ENCODE results near the gene TRIM33.

The TRIM33 gene

DNA sequence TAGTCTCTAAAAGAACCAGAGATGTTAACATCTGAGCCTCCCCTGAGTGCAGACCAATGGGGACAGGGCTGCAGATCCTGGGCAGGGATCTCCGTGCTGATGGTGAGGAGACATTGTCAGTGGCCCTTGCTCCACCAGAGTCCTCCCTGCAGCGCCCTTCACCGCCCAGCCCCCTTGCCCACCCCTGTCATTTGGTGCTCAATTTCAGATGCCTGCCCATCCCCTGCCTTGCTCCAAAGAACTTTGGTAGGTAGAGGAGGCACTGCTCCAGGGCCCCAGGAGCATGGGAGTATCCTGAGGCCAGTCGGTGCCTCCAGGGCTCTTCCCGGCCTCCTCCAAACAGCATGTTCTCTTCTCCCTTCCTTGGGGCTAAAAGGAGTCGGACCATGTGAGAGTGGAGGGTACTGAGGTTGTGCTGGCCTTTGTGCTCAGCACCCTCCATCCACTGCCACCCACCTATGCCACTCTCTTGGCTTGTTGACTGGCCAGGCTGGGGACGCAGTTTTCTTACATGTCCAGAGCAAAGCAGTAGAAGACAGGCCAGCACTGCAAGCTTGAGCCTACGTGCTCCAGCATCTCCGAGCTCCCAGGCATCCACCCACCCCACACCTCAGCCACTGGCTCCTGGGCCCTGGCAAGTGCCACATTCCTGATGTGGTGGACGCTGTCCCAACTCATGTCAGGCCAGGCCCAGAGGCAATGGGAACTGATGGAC is 160.1 kb downstream of the TRIM33 start:
- H3K36me3 ChIP-seq (ENCODE audit: control insufficient read depth in 1 of 2, insufficient read depth in 2 of 2, low read length in 2 of 2), result no peaks in the 10 kb centered on the region
- no peaks in the 10 kb centered on the region for H3K79me1 ChIP-seq (ENCODE audit: low read length)
- no peak for DNase-seq
- H2BK5ac ChIP-seq (ENCODE audit: low read depth, low read length, poor library complexity), result no peak overlapping the region
- no CpG with 5 or more reads among the region's 10 CpGs for WGBS (ENCODE audit: extremely low coverage, insufficient coverage, insufficient read length)
- no peak overlapping the region for H3K23ac ChIP-seq (ENCODE audit: low read length)
- H2AFZ ChIP-seq (ENCODE audit: insufficient read depth, low read length, poor library complexity), result no peak overlapping the region
- H3K27me3 ChIP-seq (ENCODE audit: insufficient read depth, low read length), result no peaks in the 10 kb centered on the region
- H3K79me2 ChIP-seq (ENCODE audit: control insufficient read depth, insufficient read depth, low read length, poor library complexity), result peaks cover 2% of the 10 kb centered on the region
- no peak overlapping the region for H2BK12ac ChIP-seq (ENCODE audit: low read length)
- no peak overlapping the region for H2AK5ac ChIP-seq (ENCODE audit: low read length)
- no peak overlapping the region for H3K27ac ChIP-seq (ENCODE audit: low read depth, low read length)
- H3K4me1 ChIP-seq (ENCODE audit: control insufficient read depth in 1 of 2, insufficient read depth in 2 of 2, low read length in 2 of 2), result peaks cover 3 to 4% of the 10 kb centered on the region in 2 experiments
- H4K8ac ChIP-seq (ENCODE audit: low read depth, low read length), result no peak overlapping the region
- no peak overlapping the region for H3K14ac ChIP-seq (ENCODE audit: low read length)
- H4K91ac ChIP-seq (ENCODE audit: low read depth, low read length), result no peak overlapping the region
- no peaks in the 10 kb centered on the region for H3K9me3 ChIP-seq (ENCODE audit: insufficient read depth, low read depth, low read length)
- H3K18ac ChIP-seq (ENCODE audit: low read length), result no peak overlapping the region
- H4K12ac ChIP-seq (ENCODE audit: low read depth, low read length), result no peak overlapping the region
- no peak overlapping the region for H3K4ac ChIP-seq (ENCODE audit: low read depth, low read length)
- no peak overlapping the region for H3K4me3 ChIP-seq (ENCODE audit: low read depth, low read length)
- H3K9ac ChIP-seq (ENCODE audit: low read length), result no peak overlapping the region
- no peak overlapping the region for H2BK120ac ChIP-seq (ENCODE audit: insufficient read depth, low read length, poor library complexity)
- H3K4me2 ChIP-seq (ENCODE audit: low read length), result no peak overlapping the region

DNA sequence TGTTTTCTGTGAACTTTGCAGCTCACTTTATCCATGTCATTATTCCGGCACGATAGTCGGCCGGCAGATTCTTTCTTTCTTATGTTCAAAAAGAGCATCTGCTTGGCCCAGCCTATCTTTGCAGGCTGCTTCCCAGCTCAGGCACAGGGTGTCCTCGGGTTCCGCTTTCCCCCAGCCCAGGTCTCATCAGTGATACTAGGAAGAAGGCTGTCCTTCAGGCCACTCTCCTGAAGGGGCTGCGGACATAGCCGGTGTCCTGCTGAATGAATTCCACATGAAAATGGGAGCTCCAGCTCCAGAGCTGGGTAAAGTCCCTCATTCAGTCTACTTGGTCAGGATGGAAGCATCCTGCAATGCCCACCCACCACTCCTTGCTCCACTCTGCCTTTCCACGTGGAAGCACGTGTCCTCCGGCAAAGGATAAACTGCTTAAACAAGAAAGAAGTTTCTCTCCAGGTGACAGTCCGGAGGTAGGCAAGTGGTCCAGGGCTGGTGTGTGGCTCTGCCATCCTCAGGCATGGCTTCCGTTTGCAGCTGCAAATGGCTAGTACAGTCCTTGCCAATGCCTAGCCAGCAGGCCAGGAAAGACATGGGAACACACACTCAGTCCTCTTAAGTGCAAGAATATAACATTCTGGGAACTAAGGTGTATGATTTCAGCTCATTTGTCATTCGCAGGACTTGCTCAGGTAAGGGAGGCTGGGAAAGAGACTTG is 161.0 kb downstream of the TRIM33 start:
- no peak overlapping the region for H2BK120ac ChIP-seq (ENCODE audit: insufficient read depth, low read length, poor library complexity)
- no peak overlapping the region for H2BK5ac ChIP-seq (ENCODE audit: low read depth, low read length, poor library complexity)
- H3K23ac ChIP-seq (ENCODE audit: low read length), result no peak overlapping the region
- peaks cover 2% of the 10 kb centered on the region for H3K79me2 ChIP-seq (ENCODE audit: control insufficient read depth, insufficient read depth, low read length, poor library complexity)
- no peak overlapping the region for H4K12ac ChIP-seq (ENCODE audit: low read depth, low read length)
- H3K4me2 ChIP-seq (ENCODE audit: low read length), result no peak overlapping the region
- H2AFZ ChIP-seq (ENCODE audit: insufficient read depth, low read length, poor library complexity), result no peak overlapping the region
- no peak overlapping the region for H4K91ac ChIP-seq (ENCODE audit: low read depth, low read length)
- H4K8ac ChIP-seq (ENCODE audit: low read depth, low read length), result no peak overlapping the region
- no peaks in the 10 kb centered on the region for H3K9me3 ChIP-seq (ENCODE audit: insufficient read depth, low read depth, low read length)
- WGBS (ENCODE audit: extremely low coverage, insufficient coverage, insufficient read length), result no CpG with 5 or more reads among the region's 14 CpGs
- H3K18ac ChIP-seq (ENCODE audit: low read length), result no peak overlapping the region
- H2AK5ac ChIP-seq (ENCODE audit: low read length), result no peak overlapping the region
- no peaks in the 10 kb centered on the region for H3K36me3 ChIP-seq (ENCODE audit: control insufficient read depth in 1 of 2, insufficient read depth in 2 of 2, low read length in 2 of 2)
- H3K27ac ChIP-seq (ENCODE audit: low read depth, low read length), result no peak overlapping the region
- DNase-seq, result no peak
- H3K27me3 ChIP-seq (ENCODE audit: insufficient read depth, low read length), result no peaks in the 10 kb centered on the region
- no peak overlapping the region for H3K4ac ChIP-seq (ENCODE audit: low read depth, low read length)
- no peaks in the 10 kb centered on the region for H3K79me1 ChIP-seq (ENCODE audit: low read length)
- no peak overlapping the region for H3K4me3 ChIP-seq (ENCODE audit: low read depth, low read length)
- H3K4me1 ChIP-seq (ENCODE audit: control insufficient read depth in 1 of 2, insufficient read depth in 2 of 2, low read length in 2 of 2), result peaks cover 5 to 6% of the 10 kb centered on the region in 2 experiments
- H3K14ac ChIP-seq (ENCODE audit: low read length), result no peak overlapping the region
- H2BK12ac ChIP-seq (ENCODE audit: low read length), result no peak overlapping the region
- no peak overlapping the region for H3K9ac ChIP-seq (ENCODE audit: low read length)

DNA sequence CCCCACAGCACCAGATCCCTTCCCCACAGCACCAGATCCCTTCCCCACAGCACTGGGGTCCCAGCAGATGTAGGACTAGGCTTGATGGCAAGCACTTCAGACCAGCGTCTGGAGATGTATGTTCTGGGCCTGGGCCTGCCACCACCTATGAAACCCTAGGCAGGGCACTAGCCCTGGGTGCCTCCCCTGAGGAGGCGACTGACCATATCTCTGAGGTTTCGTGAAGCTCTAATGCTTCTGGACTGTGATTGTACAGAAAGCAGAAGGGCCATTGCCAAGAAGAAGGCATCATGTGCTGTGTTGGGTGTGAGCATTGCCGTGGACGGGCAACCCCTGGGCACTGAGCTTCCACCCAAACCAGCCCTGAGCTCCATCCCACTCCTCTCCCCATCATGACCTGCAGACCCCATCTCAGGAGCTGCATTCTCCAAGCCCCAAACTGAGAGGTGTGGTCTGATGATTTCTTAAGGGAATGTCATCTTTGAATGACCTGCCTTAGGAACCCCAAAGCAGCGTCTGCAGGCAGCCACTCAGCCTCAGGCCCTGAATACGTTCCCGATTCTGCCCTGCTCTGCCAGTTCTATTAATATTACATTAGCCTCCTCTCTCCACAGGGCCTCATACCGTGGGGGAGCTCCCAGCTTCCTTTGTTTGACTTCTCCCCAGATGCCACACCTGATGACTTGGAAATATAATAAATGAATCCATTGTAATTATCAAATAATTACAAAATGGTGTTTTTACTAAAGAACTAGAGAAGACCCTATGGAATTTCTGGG is 163.4 kb downstream of the TRIM33 start:
- Histone ChIP-seq H4K12ac (ENCODE audit: low read depth, low read length) (no peak overlapping the region), H3K4me1 (ENCODE audit: control insufficient read depth in 1 of 2, insufficient read depth in 2 of 2, low read length in 2 of 2) (peaks cover 5 to 6% of the 10 kb centered on the region in 2 experiments), H2BK120ac (ENCODE audit: insufficient read depth, low read length, poor library complexity) (no peak overlapping the region), H3K36me3 (ENCODE audit: control insufficient read depth in 1 of 2, insufficient read depth in 2 of 2, low read length in 2 of 2) (no peaks in the 10 kb centered on the region), H2BK12ac (ENCODE audit: low read length) (no peak overlapping the region), H3K4me2 (ENCODE audit: low read length) (no peak overlapping the region), H4K8ac (ENCODE audit: low read depth, low read length) (no peak overlapping the region), H3K79me2 (ENCODE audit: control insufficient read depth, insufficient read depth, low read length, poor library complexity) (peaks cover 2% of the 10 kb centered on the region), H3K27me3 (ENCODE audit: insufficient read depth, low read length) (no peaks in the 10 kb centered on the region), H2AFZ (ENCODE audit: insufficient read depth, low read length, poor library complexity) (no peak overlapping the region), H4K91ac (ENCODE audit: low read depth, low read length) (no peak overlapping the region), H3K14ac (ENCODE audit: low read length) (no peak overlapping the region), H3K4ac (ENCODE audit: low read depth, low read length) (no peak overlapping the region), H3K4me3 (ENCODE audit: low read depth, low read length) (no peak overlapping the region), H2BK5ac (ENCODE audit: low read depth, low read length, poor library complexity) (no peak overlapping the region), H3K79me1 (ENCODE audit: low read length) (no peaks in the 10 kb centered on the region), H3K9ac (ENCODE audit: low read length) (no peak overlapping the region), H3K18ac (ENCODE audit: low read length) (no peak overlapping the region), H3K23ac (ENCODE audit: low read length) (no peak overlapping the region), H3K27ac (ENCODE audit: low read depth, low read length) (no peak overlapping the region), H3K9me3 (ENCODE audit: insufficient read depth, low read depth, low read length) (no peaks in the 10 kb centered on the region), H2AK5ac (ENCODE audit: low read length) (no peak overlapping the region)
- WGBS (ENCODE audit: extremely low coverage, insufficient coverage, insufficient read length), result no CpG with 5 or more reads among the region's 9 CpGs
- DNase-seq, result no peak

GRCh38 chr1:114346480-114347029 is 164.4 kb downstream of the TRIM33 start:
- H3K23ac ChIP-seq (ENCODE audit: low read length), result no peak overlapping the region
- H4K8ac ChIP-seq (ENCODE audit: low read depth, low read length), result peak overlapping the region; percentile 34
- peaks cover 2% of the 10 kb centered on the region for H3K79me2 ChIP-seq (ENCODE audit: control insufficient read depth, insufficient read depth, low read length, poor library complexity)
- peak; percentile 95 to 99 for DNase-seq
- H2BK12ac ChIP-seq (ENCODE audit: low read length), result no peak overlapping the region
- no peaks in the 10 kb centered on the region for H3K79me1 ChIP-seq (ENCODE audit: low read length)
- H3K4me2 ChIP-seq (ENCODE audit: low read length), result peak overlapping the region; percentile 89
- H3K4me3 ChIP-seq (ENCODE audit: low read depth, low read length), result peak overlapping the region; percentile 55
- no peak overlapping the region for H4K12ac ChIP-seq (ENCODE audit: low read depth, low read length)
- peaks cover 2% of the 10 kb centered on the region for H3K9me3 ChIP-seq (ENCODE audit: insufficient read depth, low read depth, low read length)
- no CpG with 5 or more reads among the region's 33 CpGs for WGBS (ENCODE audit: extremely low coverage, insufficient coverage, insufficient read length)
- H3K18ac ChIP-seq (ENCODE audit: low read length), result no peak overlapping the region
- no peaks in the 10 kb centered on the region for H3K27me3 ChIP-seq (ENCODE audit: insufficient read depth, low read length)
- no peak overlapping the region for H2BK120ac ChIP-seq (ENCODE audit: insufficient read depth, low read length, poor library complexity)
- no peak overlapping the region for H2BK5ac ChIP-seq (ENCODE audit: low read depth, low read length, poor library complexity)
- no peak overlapping the region for H4K91ac ChIP-seq (ENCODE audit: low read depth, low read length)
- no peak overlapping the region for H3K27ac ChIP-seq (ENCODE audit: low read depth, low read length)
- H3K36me3 ChIP-seq (ENCODE audit: control insufficient read depth in 1 of 2, insufficient read depth in 2 of 2, low read length in 2 of 2), result no peaks in the 10 kb centered on the region
- no peak overlapping the region for H2AK5ac ChIP-seq (ENCODE audit: low read length)
- no peak overlapping the region for H3K4ac ChIP-seq (ENCODE audit: low read depth, low read length)
- no peak overlapping the region for H3K14ac ChIP-seq (ENCODE audit: low read length)
- H2AFZ ChIP-seq (ENCODE audit: insufficient read depth, low read length, poor library complexity), result peak overlapping the region; percentile 33
- peaks cover 5 to 6% of the 10 kb centered on the region in 2 experiments for H3K4me1 ChIP-seq (ENCODE audit: control insufficient read depth in 1 of 2, insufficient read depth in 2 of 2, low read length in 2 of 2)
- no peak overlapping the region for H3K9ac ChIP-seq (ENCODE audit: low read length)
